Measurements from ENCODE around the gene BAG5.
"Not testable (repeated sequence)": the region's sequence is repeated elsewhere in the genome, so short reads cannot be mapped to it uniquely, and the experiment has no call there.

BAG5 gene

DNA sequence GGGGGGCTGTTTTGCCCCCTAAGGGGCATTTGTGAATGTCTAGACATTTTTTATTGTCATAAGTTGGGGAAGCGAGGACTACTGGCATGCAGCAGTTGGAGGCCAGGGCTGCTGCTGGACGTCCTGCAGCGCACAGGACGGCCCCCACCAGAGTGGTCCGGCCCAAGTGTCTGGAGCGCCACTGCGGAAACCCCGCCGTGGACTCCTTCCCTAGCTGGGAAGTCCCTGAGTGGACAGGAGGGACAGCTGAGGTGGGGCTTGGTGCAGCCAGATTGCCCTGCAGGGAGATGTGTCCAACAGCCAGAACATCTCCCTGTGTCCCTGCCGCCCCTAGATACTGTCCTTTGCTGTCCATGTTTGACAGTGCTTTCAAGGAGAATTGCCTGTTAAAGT is 45.3 kb downstream of the BAG5 start:
- DNase-seq (ENCODE audit: low read depth): no peak
- no peak overlapping the region for H3K4me3 ChIP-seq (ENCODE audit: low read depth, low read length)
- in situ Hi-C loops (cut with HindIII; ENCODE audit: low sequenced_read_pairs): no loop called here

GRCh38 chr14:103516426-103517173 is 45.9 kb downstream of the BAG5 start:
- H3K4me3 ChIP-seq (ENCODE audit: low read depth, low read length): no peak overlapping the region

More for the DNA sequence above, 45.3 kb downstream of the BAG5 start:
- no peak for TF ChIP-seq CTCF (IDR thresholded peaks at IDR 0.05; ENCODE audit: low read depth, low read length, missing control alignments)

DNA sequence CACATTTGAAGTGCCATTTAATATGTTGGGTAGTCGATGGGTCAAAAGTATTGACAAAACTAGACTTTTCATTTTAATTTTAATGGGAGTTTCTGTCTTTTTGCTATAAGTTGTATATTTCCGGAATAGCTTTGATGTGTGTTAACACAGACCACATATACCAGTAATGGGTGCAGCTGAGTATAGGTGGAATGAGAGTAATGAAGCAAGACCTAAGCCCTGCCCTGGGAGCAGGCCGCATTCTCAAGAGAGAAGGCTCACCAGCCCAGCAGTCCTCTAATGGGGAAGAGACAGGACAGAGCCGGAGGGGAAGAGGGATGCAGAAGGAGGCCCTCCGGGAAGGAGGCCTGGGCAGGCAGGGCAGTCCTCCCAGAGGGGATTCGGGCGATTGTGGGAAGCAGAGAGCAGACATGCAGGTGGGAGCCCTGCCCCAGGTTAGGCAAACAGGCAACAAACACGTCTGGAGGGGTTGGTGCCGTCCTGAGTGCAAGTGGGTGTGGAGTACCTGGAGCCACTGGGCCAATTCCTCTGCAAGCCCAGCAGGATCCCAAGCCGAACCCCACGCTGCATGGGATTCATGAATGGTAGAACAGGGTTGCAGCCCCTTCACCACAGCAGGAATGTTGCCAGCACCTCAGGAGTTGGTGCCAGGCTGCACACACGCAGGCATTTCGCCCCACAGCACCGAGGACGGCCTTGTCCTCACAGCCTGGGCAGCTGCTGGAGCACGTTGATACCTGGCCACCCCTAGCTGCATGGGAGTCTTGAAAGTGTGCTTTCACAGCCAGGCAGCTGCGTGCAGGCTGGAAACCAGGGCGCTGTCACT is 47.6 kb downstream of the BAG5 start:
- no peak overlapping the region for H3K4me3 ChIP-seq (ENCODE audit: low read depth, low read length)
- in situ Hi-C loops (cut with HindIII; ENCODE audit: low sequenced_read_pairs): loop anchor here (5.0 kb wide), 1 partner anchor 77 kb away; no protein-coding TSS in a partner anchor
- TF ChIP-seq CTCF (IDR thresholded peaks at IDR 0.05; ENCODE audit: low read depth, low read length, missing control alignments): no peak
- DNase-seq (ENCODE audit: low read depth): no peak

More at GRCh38 chr14:103516426-103517173, 45.9 kb downstream of the BAG5 start:
- in situ Hi-C loops (cut with HindIII; ENCODE audit: low sequenced_read_pairs): no loop called here
- no peak for DNase-seq (ENCODE audit: low read depth)
- no peak for TF ChIP-seq CTCF (IDR thresholded peaks at IDR 0.05; ENCODE audit: low read depth, low read length, missing control alignments)

- TF ChIP-seq CTCF (IDR thresholded peaks at IDR 0.05; ENCODE audit: low read depth, low read length, missing control alignments): no peak
- peak; percentile 19 for DNase-seq (ENCODE audit: low read depth)
- no peak overlapping the region for H3K4me3 ChIP-seq (ENCODE audit: low read depth, low read length)
- in situ Hi-C loops (cut with HindIII; ENCODE audit: low sequenced_read_pairs): loop anchor here (5.0 kb wide), 1 partner anchor 79 kb away; no protein-coding TSS in a partner anchor
Observed at GRCh38 chr14:103512701-103513611, 49.5 kb downstream of the BAG5 start.

DNA sequence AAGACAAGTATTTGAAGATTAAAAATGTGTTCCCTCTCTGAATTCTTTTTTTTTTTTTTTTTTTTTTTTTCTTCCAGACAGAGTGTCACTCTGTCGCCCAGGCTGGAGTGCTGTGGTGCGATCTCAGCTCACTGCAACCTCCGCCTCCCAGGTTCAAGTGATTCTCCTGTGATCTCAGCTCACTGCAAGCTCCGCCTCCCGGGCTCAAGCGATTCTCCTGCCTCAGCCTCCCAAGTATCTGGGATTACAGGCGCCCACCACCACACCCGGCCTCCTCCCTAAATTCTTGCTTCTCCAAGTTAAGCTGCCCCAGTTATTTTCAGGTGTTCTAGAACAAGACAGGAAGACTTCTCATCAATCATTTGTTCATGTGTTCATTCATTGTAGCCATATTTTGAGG is 50.3 kb downstream of the BAG5 start:
- not testable (repeated sequence) for H3K4me3 ChIP-seq (ENCODE audit: low read depth, low read length); DNase-seq (ENCODE audit: low read depth)
- in situ Hi-C loops (cut with HindIII; ENCODE audit: low sequenced_read_pairs): loop anchor here (5.0 kb wide), 1 partner anchor 80 kb away; no protein-coding TSS in a partner anchor

GRCh38 chr14:103510724-103511693 is 51.4 kb downstream of the BAG5 start:
- in situ Hi-C loops (cut with HindIII; ENCODE audit: low sequenced_read_pairs): loop anchor here (5.0 kb wide), 1 partner anchor 81 kb away; no protein-coding TSS in a partner anchor
- H3K4me3 ChIP-seq (ENCODE audit: low read depth, low read length): no peak overlapping the region
- no peak for TF ChIP-seq CTCF (IDR thresholded peaks at IDR 0.05; ENCODE audit: low read depth, low read length, missing control alignments)
- no peak for DNase-seq (ENCODE audit: low read depth)
